ENCODE data around the gene ADGRE3. TPM values are rescaled to one million over a fixed set of nuclear protein-coding genes. Genes with fewer than 3 reads are reported as not detected.

Gene ADGRE3
- total and polyA plus RNA-seq, 3 donors from 2014 or later, result 0.19 to 0.46 (median 0.31) TPM

- Histone ChIP-seq H3K4me3 (peak within 1 kb of the TSS; percentile 73 to 94), H3K9me3 (no peaks in the 10 kb centered on the region), H3K4me1 (peaks cover 25% of the 10 kb centered on the region), H3K36me3 (ENCODE audit: low read depth, missing control alignments) (no peaks in the 10 kb centered on the region), H3K27ac (peak within 1 kb of the TSS; percentile 17 to 69), H3K27me3 (no peaks in the 10 kb centered on the region)
- peak; percentile 81 to 86 (median 81) for TF ChIP-seq CTCF (IDR thresholded peaks at IDR 0.05)
- no peak for TF ChIP-seq POLR2A (IDR thresholded peaks at IDR 0.05)
- intact Hi-C loops (cut with DNase I; ENCODE audit: low total_unique reads), result no loop called here
- DNase-seq, result peak; percentile 96
- 2 to 5% methylated on average over 17 to 35 of the region's 40 CpGs for WGBS, 2 donors
These were observed 102.8 kb downstream of the ADGRE3 start, which contains the start of gene NDUFB7 for GRCh38 chr19:14571695-14572490. Gene NDUFB7 (minus strand): TSS chr19:14572066. CDS start chr19:14572000, 66 bp downstream.

GRCh38 chr19:14570864-14571527 is 103.6 kb downstream of the ADGRE3 start:
- TF ChIP-seq POLR2A (IDR thresholded peaks at IDR 0.05), result no peak
- TF ChIP-seq CTCF (IDR thresholded peaks at IDR 0.05), result no peak
- intact Hi-C loops (cut with DNase I; ENCODE audit: low total_unique reads), result no loop called here
- WGBS, 2 donors, result 36% methylated on average over 22 of the region's 22 CpGs
- peaks cover 25% of the 10 kb centered on the region for H3K4me1 ChIP-seq
- no peak for DNase-seq
- H3K36me3 ChIP-seq (ENCODE audit: low read depth, missing control alignments), result no peaks in the 10 kb centered on the region
- no peaks in the 10 kb centered on the region for H3K9me3 ChIP-seq
- peak overlapping the region in 1 of 2 donors; percentile 17 for H3K27ac ChIP-seq
- no peaks in the 10 kb centered on the region for H3K27me3 ChIP-seq
- H3K4me3 ChIP-seq, result peak overlapping the region; percentile 73 to 94

Small RNAs within 50 kb of the gene (small RNA-seq; reads per million reads assigned to genes)
- gene AC022149.2, result 0 reads per million in 2 donors
- gene RN7SL842P, result 0 reads per million in 2 donors

Other genes with a start within 250 kb of the ADGRE3 start
- gene PKN1, start 241.5 kb downstream of the ADGRE3 start, total RNA-seq, result 100 to 1,000 TPM; 204 to 259 TPM
- gene PKN1, start 241.5 kb downstream of the ADGRE3 start, polyA plus RNA-seq (ENCODE audit: insufficient read depth, low read depth, low replicate concordance), result 116 TPM
- gene PTGER1, start 199.5 kb downstream of the ADGRE3 start, total RNA-seq, result 1 to 10 TPM; 1.4 to 1.5 TPM
- gene PTGER1, start 199.5 kb downstream of the ADGRE3 start, polyA plus RNA-seq (ENCODE audit: insufficient read depth, low read depth, low replicate concordance), result 0.22 TPM
- 10 to 100 TPM; 55.0 to 57.5 TPM for gene GIPC1, start 178.7 kb downstream of the ADGRE3 start, total RNA-seq
- gene GIPC1, start 178.7 kb downstream of the ADGRE3 start, polyA plus RNA-seq (ENCODE audit: insufficient read depth, low read depth, low replicate concordance), result 47.8 TPM
- gene DNAJB1, start 156.4 kb downstream of the ADGRE3 start, total RNA-seq, result 100 to 1,000 TPM; 185 to 245 TPM
- gene DNAJB1, start 156.4 kb downstream of the ADGRE3 start, polyA plus RNA-seq (ENCODE audit: insufficient read depth, low read depth, low replicate concordance), result 386 TPM
- gene TECR, start 145.2 kb downstream of the ADGRE3 start, total RNA-seq, result 100 to 1,000 TPM; 164 to 192 TPM
- gene TECR, start 145.2 kb downstream of the ADGRE3 start, polyA plus RNA-seq (ENCODE audit: insufficient read depth, low read depth, low replicate concordance), result 418 TPM
- gene NDUFB7, start 102.8 kb downstream of the ADGRE3 start, total RNA-seq, result 100 to 1,000 TPM; 389 to 493 TPM
- 259 TPM for gene NDUFB7, start 102.8 kb downstream of the ADGRE3 start, polyA plus RNA-seq (ENCODE audit: insufficient read depth, low read depth, low replicate concordance)
- gene CLEC17A, start 91.8 kb downstream of the ADGRE3 start, total RNA-seq, result 1 to 10 TPM in 1 of 2 donors, under 1 TPM in 1; 0.56 to 1.3 TPM
- 1.4 TPM for gene CLEC17A, start 91.8 kb downstream of the ADGRE3 start, polyA plus RNA-seq (ENCODE audit: insufficient read depth, low read depth, low replicate concordance)
- 10 to 100 TPM; 42.4 to 48.7 TPM for gene ZNF333, start 15.2 kb upstream of the ADGRE3 start, total RNA-seq
- gene ZNF333, start 15.2 kb upstream of the ADGRE3 start, polyA plus RNA-seq (ENCODE audit: insufficient read depth, low read depth, low replicate concordance), result 24.2 TPM
- 1 to 10 TPM in 1 of 2 donors, under 1 TPM in 1; 0.71 to 1.6 TPM for gene ADGRE2, start 103.7 kb upstream of the ADGRE3 start, total RNA-seq
- 0.58 TPM for gene ADGRE2, start 103.7 kb upstream of the ADGRE3 start, polyA plus RNA-seq (ENCODE audit: insufficient read depth, low read depth, low replicate concordance)
- gene OR7A5, start 160.3 kb upstream of the ADGRE3 start, total RNA-seq, result 1 to 10 TPM; 3.7 to 4.3 TPM
- 3.3 TPM for gene OR7A5, start 160.3 kb upstream of the ADGRE3 start, polyA plus RNA-seq (ENCODE audit: insufficient read depth, low read depth, low replicate concordance)
- gene OR7C1, start 160.3 kb upstream of the ADGRE3 start, total RNA-seq, result 1 to 10 TPM; 2.5 to 6.1 TPM
- gene OR7C1, start 160.3 kb upstream of the ADGRE3 start, polyA plus RNA-seq (ENCODE audit: insufficient read depth, low read depth, low replicate concordance), result 4.2 TPM
- gene OR7A10, start 174.1 kb upstream of the ADGRE3 start, total RNA-seq, result not detected
- gene OR7A10, start 174.1 kb upstream of the ADGRE3 start, polyA plus RNA-seq (ENCODE audit: insufficient read depth, low read depth, low replicate concordance), result not detected
- under 1 TPM in 1 of 2 donors, not detected in 1; 0.06 TPM for gene OR7A17, start 211.3 kb upstream of the ADGRE3 start, total RNA-seq
- gene OR7A17, start 211.3 kb upstream of the ADGRE3 start, polyA plus RNA-seq (ENCODE audit: insufficient read depth, low read depth, low replicate concordance), result not detected